Breast epithelium (tissue), 3 donors: ENCODE data around the gene RERE.

Source experiments
- CTCF ChIP-seq, 3 donors: fragments of 450-650 bp; IDR thresholded peaks; one replicate each; pipeline ENCODE4 v1.5.1; 2016 to 2017; ENCODE audit warnings: antibody characterized with exemption in 3 of 3, mild to moderate bottlenecking in 3 of 3, moderate library complexity in 3 of 3
- POLR2A ChIP-seq: fragments of 450-650 bp; IDR thresholded peaks from one replicate; pipeline ENCODE4 v1.6.1; 2016; ENCODE audit warnings: antibody characterized with exemption, mild to moderate bottlenecking, moderate library complexity
- POLR2AphosphoS5 ChIP-seq, 3 donors: sonication (generic); formaldehyde crosslinking; IDR thresholded peaks; one replicate each; pipeline ENCODE4 v1.6.1; 2017; ENCODE audit warnings: antibody characterized with exemption in 3 of 3

- TF ChIP-seq CTCF (IDR thresholded peaks at IDR 0.05) (no peak), POLR2A (no peak), POLR2AphosphoS5 (IDR thresholded peaks at IDR 0.05) (no peak)
Measured at GRCh38 chr1:8538502-8538901, 278.9 kb downstream of the RERE start.
